IPS DF 19.7 (cell line): ENCODE data around the gene ZBTB43.

Experiments
- DNase-seq: peaks from one replicate; pipeline ENCODE4 v3.0.0-alpha.2; 2013; ENCODE audit warnings: low read depth, low spot score

The ZBTB43 gene

GRCh38 chr9:126829035-126829434 lies 24.2 kb downstream of the ZBTB43 start:
- DNase-seq = no peak

- no peak for DNase-seq
Observed at GRCh38 chr9:126830827-126831226, 26.0 kb downstream of the ZBTB43 start.

GRCh38 chr9:126832440-126832839 lies 27.6 kb downstream of the ZBTB43 start:
- no peak for DNase-seq

- DNase-seq = no peak
Observed at GRCh38 chr9:126833020-126833419, 28.2 kb downstream of the ZBTB43 start.

- DNase-seq = no peak
Observed at GRCh38 chr9:126833710-126834345, 29.0 kb downstream of the ZBTB43 start.

GRCh38 chr9:126834672-126835071 lies 29.8 kb downstream of the ZBTB43 start:
- no peak for DNase-seq

- no peak for DNase-seq
Observed at GRCh38 chr9:126836216-126836615, 31.4 kb downstream of the ZBTB43 start.

GRCh38 chr9:126838055-126838811 lies 33.4 kb downstream of the ZBTB43 start:
- DNase-seq = no peak

GRCh38 chr9:126838895-126839294 lies 34.1 kb downstream of the ZBTB43 start:
- no peak for DNase-seq

GRCh38 chr9:126839301-126839700 lies 34.5 kb downstream of the ZBTB43 start:
- no peak for DNase-seq

- DNase-seq = no peak
Observed at GRCh38 chr9:126842220-126842842, 37.5 kb downstream of the ZBTB43 start.

- no peak for DNase-seq
Observed at GRCh38 chr9:126842977-126843799, 38.3 kb downstream of the ZBTB43 start.

- DNase-seq = no peak
Observed at GRCh38 chr9:126844085-126844484, 39.2 kb downstream of the ZBTB43 start.

GRCh38 chr9:126847051-126847450 lies 42.2 kb downstream of the ZBTB43 start:
- no peak for DNase-seq

GRCh38 chr9:126849591-126850225 lies 44.9 kb downstream of the ZBTB43 start:
- DNase-seq = no peak

- no peak for DNase-seq
Observed at GRCh38 chr9:126851286-126851880, 46.5 kb downstream of the ZBTB43 start.

- no peak for DNase-seq
Observed at GRCh38 chr9:126852086-126852688, 47.3 kb downstream of the ZBTB43 start.

- no peak for DNase-seq
Observed at GRCh38 chr9:126853667-126854066, 48.8 kb downstream of the ZBTB43 start.

- no peak for DNase-seq
Observed at GRCh38 chr9:126854734-126855133, 49.9 kb downstream of the ZBTB43 start.

GRCh38 chr9:126856326-126856877 lies 51.6 kb downstream of the ZBTB43 start:
- no peak for DNase-seq
